ENCODE results near the gene DENND6A. TPM values are rescaled to one million over a fixed set of nuclear protein-coding genes. Genes with fewer than 3 reads are reported as not detected.

Gene DENND6A
- total and polyA plus RNA-seq, 4 donors: 8.2 to 53.8 (median 18.9) TPM

GRCh38 chr3:57658536-57658935 lies 34.3 kb downstream of the DENND6A start:
- no peaks in the 10 kb centered on the region for H3K9me3 ChIP-seq (ENCODE audit: control insufficient read depth in 4 of 4, insufficient read depth in 3 of 4, low read length in 3 of 4)
- peaks cover 0 to 7% (median 0%) of the 10 kb centered on the region in 5 donors for H3K4me1 ChIP-seq (ENCODE audit: control insufficient read depth in 5 of 5, insufficient read depth in 5 of 5, low read length in 5 of 5)
- no peak overlapping the region for H3K9ac ChIP-seq (ENCODE audit: insufficient read depth in 1 of 2, low read length in 2 of 2)
- DNase-seq (no peak), ATAC-seq (ENCODE audit: insufficient read depth, low FRiP score) (no peak)
- no peaks in the 10 kb centered on the region for H3K27me3 ChIP-seq (ENCODE audit: control insufficient read depth in 3 of 3, insufficient read depth in 3 of 3, low read length in 2 of 3)
- H3K4me3 ChIP-seq: no peak overlapping the region
- TF ChIP-seq CTCF (IDR thresholded peaks at IDR 0.05; ENCODE audit: control extremely low read depth, extremely low read depth): no peak
- H3K27ac ChIP-seq (ENCODE audit: low read depth in 1 of 2, low read length in 1 of 2): no peak overlapping the region
- peaks cover 6 to 17% (median 10%) of the 10 kb centered on the region in 4 donors for H3K36me3 ChIP-seq (ENCODE audit: control insufficient read depth in 4 of 4, insufficient read depth in 4 of 4, low read length in 4 of 4)

- 94% methylated on average over 2 of the region's 2 CpGs for WGBS, 2 donors
- no peaks in the 10 kb centered on the region for H3K9me3 ChIP-seq (ENCODE audit: control insufficient read depth in 4 of 4, insufficient read depth in 3 of 4, low read length in 3 of 4)
- no peak overlapping the region for H3K27ac ChIP-seq (ENCODE audit: low read depth in 1 of 2, low read length in 1 of 2)
- H3K4me3 ChIP-seq: no peak overlapping the region
- H3K4me1 ChIP-seq (ENCODE audit: control insufficient read depth in 5 of 5, insufficient read depth in 5 of 5, low read length in 5 of 5): peaks cover 0 to 7% (median 0%) of the 10 kb centered on the region in 5 donors
- H3K9ac ChIP-seq (ENCODE audit: insufficient read depth in 1 of 2, low read length in 2 of 2): no peak overlapping the region
- no peak for TF ChIP-seq CTCF (IDR thresholded peaks at IDR 0.05; ENCODE audit: control extremely low read depth, extremely low read depth)
- no peak for ATAC-seq (ENCODE audit: insufficient read depth, low FRiP score)
- no peak for DNase-seq
- no peaks in the 10 kb centered on the region for H3K27me3 ChIP-seq (ENCODE audit: control insufficient read depth in 3 of 3, insufficient read depth in 3 of 3, low read length in 2 of 3)
- H3K36me3 ChIP-seq (ENCODE audit: control insufficient read depth in 4 of 4, insufficient read depth in 4 of 4, low read length in 4 of 4): peaks cover 6 to 26% (median 11%) of the 10 kb centered on the region in 4 donors
Measured at GRCh38 chr3:57655727-57656126, 37.1 kb downstream of the DENND6A start.

DNA sequence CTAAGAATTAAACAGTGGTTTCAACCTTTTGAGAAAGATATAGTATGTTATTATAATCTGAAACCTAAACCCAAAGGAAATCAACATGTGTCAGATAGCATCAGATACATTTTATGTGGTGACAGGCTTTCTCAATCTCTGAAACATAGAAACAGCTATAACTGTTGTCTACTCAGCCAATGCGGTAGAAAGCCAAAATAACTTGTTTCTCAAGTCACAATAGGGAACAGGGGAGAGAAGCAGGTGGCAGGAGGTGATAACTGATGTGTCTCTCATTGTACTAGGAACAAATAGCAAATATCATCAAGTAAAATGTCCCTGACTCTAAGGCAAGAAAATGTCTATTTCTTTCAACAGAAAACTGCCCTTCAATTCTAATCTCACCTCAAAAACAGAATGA lies 38.6 kb downstream of the DENND6A start:
- no peak overlapping the region for H3K27ac ChIP-seq (ENCODE audit: low read depth in 1 of 2, low read length in 1 of 2)
- no peak overlapping the region for H3K9ac ChIP-seq (ENCODE audit: insufficient read depth in 1 of 2, low read length in 2 of 2)
- ATAC-seq (ENCODE audit: insufficient read depth, low FRiP score) (no peak), DNase-seq (no peak)
- no peaks in the 10 kb centered on the region for H3K9me3 ChIP-seq (ENCODE audit: control insufficient read depth in 4 of 4, insufficient read depth in 3 of 4, low read length in 3 of 4)
- H3K4me3 ChIP-seq: no peak overlapping the region
- H3K27me3 ChIP-seq (ENCODE audit: control insufficient read depth in 3 of 3, insufficient read depth in 3 of 3, low read length in 2 of 3): no peaks in the 10 kb centered on the region
- peaks cover 3 to 23% (median 10%) of the 10 kb centered on the region in 4 donors for H3K36me3 ChIP-seq (ENCODE audit: control insufficient read depth in 4 of 4, insufficient read depth in 4 of 4, low read length in 4 of 4)
- peaks cover 0 to under 1% (median 0%) of the 10 kb centered on the region in 5 donors for H3K4me1 ChIP-seq (ENCODE audit: control insufficient read depth in 5 of 5, insufficient read depth in 5 of 5, low read length in 5 of 5)
- WGBS, 2 donors: 88 to 92% methylated on average over 1 of the region's 1 CpG
- TF ChIP-seq CTCF (IDR thresholded peaks at IDR 0.05; ENCODE audit: control extremely low read depth, extremely low read depth): no peak

- H3K27ac ChIP-seq (ENCODE audit: low read depth in 1 of 2, low read length in 1 of 2): no peak overlapping the region
- H3K9ac ChIP-seq (ENCODE audit: insufficient read depth in 1 of 2, low read length in 2 of 2): no peak overlapping the region
- TF ChIP-seq CTCF (IDR thresholded peaks at IDR 0.05; ENCODE audit: control extremely low read depth, extremely low read depth): no peak
- no peaks in the 10 kb centered on the region for H3K27me3 ChIP-seq (ENCODE audit: control insufficient read depth in 3 of 3, insufficient read depth in 3 of 3, low read length in 2 of 3)
- H3K4me3 ChIP-seq: no peak overlapping the region
- H3K4me1 ChIP-seq (ENCODE audit: control insufficient read depth in 5 of 5, insufficient read depth in 5 of 5, low read length in 5 of 5): no peaks in the 10 kb centered on the region
- DNase-seq (no peak), ATAC-seq (ENCODE audit: insufficient read depth, low FRiP score) (no peak)
- WGBS, 2 donors: 93 to 97% methylated on average over 3 of the region's 3 CpGs
- H3K36me3 ChIP-seq (ENCODE audit: control insufficient read depth in 4 of 4, insufficient read depth in 4 of 4, low read length in 4 of 4): peaks cover 3 to 22% (median 14%) of the 10 kb centered on the region in 4 donors
- H3K9me3 ChIP-seq (ENCODE audit: control insufficient read depth in 4 of 4, insufficient read depth in 3 of 4, low read length in 3 of 4): peaks cover 0 to 4% (median 0%) of the 10 kb centered on the region in 4 donors
Measured at GRCh38 chr3:57652203-57652602, 40.7 kb downstream of the DENND6A start.

Data from lung (tissue), 12 donors.